ENCODE results near the gene CACNG8.

Gene CACNG8

GRCh38 chr19:53989600-53990533, 27.1 kb downstream of the CACNG8 start:
- no peak overlapping the region for H3K23ac ChIP-seq (ENCODE audit: low read length in 2 of 2)
- no peak overlapping the region for H4K8ac ChIP-seq (ENCODE audit: low read length)
- no peak overlapping the region for H2AFZ ChIP-seq (ENCODE audit: low read depth, low read length)
- no peak overlapping the region for H2AK5ac ChIP-seq (ENCODE audit: low read length, severe bottlenecking)
- no peak overlapping the region for H2BK15ac ChIP-seq (ENCODE audit: low read depth, poor library complexity, severe bottlenecking)
- no peak overlapping the region for H2BK120ac ChIP-seq (ENCODE audit: low read depth, low read length)
- H3K4me1 ChIP-seq (ENCODE audit: control insufficient read depth, insufficient read depth, low read depth, low read length) = peaks cover 6% of the 10 kb centered on the region
- no peak overlapping the region for H2BK12ac ChIP-seq (ENCODE audit: low read length in 2 of 2)
- H2BK5ac ChIP-seq (ENCODE audit: low read depth, low read length, poor library complexity, severe bottlenecking) = no peak overlapping the region
- H3K4me2 ChIP-seq (ENCODE audit: low read length, poor library complexity, severe bottlenecking) = no peak overlapping the region
- H4K91ac ChIP-seq (ENCODE audit: low read length) = no peak overlapping the region
- H3K27ac ChIP-seq (ENCODE audit: low read length, poor library complexity, severe bottlenecking) = no peak overlapping the region
- no peak overlapping the region for H3K4me3 ChIP-seq (ENCODE audit: insufficient read depth in 1 of 2, low read depth in 1 of 2, low read length in 2 of 2)
- no peaks in the 10 kb centered on the region for H3K36me3 ChIP-seq (ENCODE audit: control insufficient read depth in 1 of 2, insufficient read depth in 2 of 2, low read depth in 1 of 2, low read length in 2 of 2)
- H3K14ac ChIP-seq (ENCODE audit: low read length in 2 of 2) = no peak overlapping the region
- H3K9ac ChIP-seq (ENCODE audit: low read length) = no peak overlapping the region
- H3K18ac ChIP-seq (ENCODE audit: low read depth in 1 of 2, low read length in 2 of 2) = no peak overlapping the region
- H3K9me3 ChIP-seq (ENCODE audit: control insufficient read depth, low read length) = no peaks in the 10 kb centered on the region
- no peaks in the 10 kb centered on the region for H3K79me1 ChIP-seq (replicated peaks; ENCODE audit: low read length, poor library complexity, severe bottlenecking)
- WGBS = 80% methylated on average over 22 of the region's 22 CpGs
- peaks cover 24 to 69% of the 10 kb centered on the region in 2 experiments for H3K27me3 ChIP-seq (ENCODE audit: control insufficient read depth in 1 of 2, insufficient read depth in 1 of 2, low read length in 2 of 2)
- no peak overlapping the region for H3K4ac ChIP-seq (ENCODE audit: low read depth in 1 of 2, low read length in 2 of 2)
- no peak for DNase-seq

DNA sequence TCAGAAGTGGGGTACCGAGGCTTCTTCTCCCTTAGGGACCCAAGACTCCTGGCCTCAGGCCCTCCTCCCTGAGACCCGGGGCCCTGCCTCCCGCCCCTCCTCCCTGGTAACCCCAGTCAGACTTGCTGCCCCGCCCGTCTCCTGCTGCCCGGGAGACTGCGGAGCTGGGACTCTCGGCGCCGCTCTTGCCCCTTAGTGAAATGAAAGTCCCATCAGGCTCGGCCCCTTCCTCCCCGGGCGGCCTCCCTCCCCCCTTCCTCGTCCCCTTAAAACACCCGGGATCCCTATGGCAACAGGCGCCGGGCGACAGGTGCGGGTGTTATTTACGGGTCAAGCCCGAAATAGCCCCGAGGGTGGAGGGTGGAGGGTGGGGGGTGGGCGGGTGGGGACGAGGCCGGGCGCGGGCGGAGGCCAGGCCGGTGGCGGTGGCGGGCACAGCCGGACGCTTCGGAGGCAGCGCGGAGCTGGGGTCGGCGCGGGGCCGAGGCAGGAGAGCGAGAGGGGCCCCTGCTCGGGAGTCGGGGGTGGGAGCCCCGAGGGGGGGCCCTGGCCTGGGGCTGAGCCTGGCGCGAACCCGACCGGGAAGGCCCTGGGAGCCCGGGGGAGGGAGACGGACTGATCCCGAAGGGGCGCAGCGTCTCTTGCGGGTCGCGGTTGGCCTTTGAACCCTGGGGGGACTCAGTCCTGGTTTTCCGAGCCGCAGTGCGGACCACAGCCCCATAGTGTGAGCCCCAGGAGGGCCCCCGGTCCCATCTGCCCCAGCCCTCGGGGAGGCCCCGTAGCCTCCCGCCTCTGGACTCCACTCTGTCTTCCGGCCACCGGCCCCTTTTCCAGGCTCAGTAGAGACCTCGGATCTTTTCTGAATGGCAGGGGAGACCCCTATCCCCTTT, 28.7 kb downstream of the CACNG8 start, which contains the start of gene CACNG6:
Gene CACNG6, plus strand, starts transcription at position 414 of the 890 bp plus-strand sequence. CDS start 1,241 bp downstream, outside the sequence.
- peaks cover 6% of the 10 kb centered on the region for H3K4me1 ChIP-seq (ENCODE audit: control insufficient read depth, insufficient read depth, low read depth, low read length)
- peak; percentile 8 for DNase-seq
- peak within 1 kb of the TSS; percentile 57 for H3K4me2 ChIP-seq (ENCODE audit: low read length, poor library complexity, severe bottlenecking)
- no peak within 1 kb of the TSS for H2BK15ac ChIP-seq (ENCODE audit: low read depth, poor library complexity, severe bottlenecking)
- no peak within 1 kb of the TSS for H2BK12ac ChIP-seq (ENCODE audit: low read length in 2 of 2)
- no peak within 1 kb of the TSS for H3K4me3 ChIP-seq (ENCODE audit: insufficient read depth in 1 of 2, low read depth in 1 of 2, low read length in 2 of 2)
- H2BK5ac ChIP-seq (ENCODE audit: low read depth, low read length, poor library complexity, severe bottlenecking) = no peak within 1 kb of the TSS
- H2BK120ac ChIP-seq (ENCODE audit: low read depth, low read length) = no peak within 1 kb of the TSS
- H3K27ac ChIP-seq (ENCODE audit: low read length, poor library complexity, severe bottlenecking) = no peak within 1 kb of the TSS
- no peaks in the 10 kb centered on the region for H3K9me3 ChIP-seq (ENCODE audit: control insufficient read depth, low read length)
- H3K9ac ChIP-seq (ENCODE audit: low read length) = no peak within 1 kb of the TSS
- H2AK5ac ChIP-seq (ENCODE audit: low read length, severe bottlenecking) = no peak within 1 kb of the TSS
- H3K36me3 ChIP-seq (ENCODE audit: control insufficient read depth in 1 of 2, insufficient read depth in 2 of 2, low read depth in 1 of 2, low read length in 2 of 2) = no peaks in the 10 kb centered on the region
- no peaks in the 10 kb centered on the region for H3K79me1 ChIP-seq (replicated peaks; ENCODE audit: low read length, poor library complexity, severe bottlenecking)
- no peak within 1 kb of the TSS for H3K14ac ChIP-seq (ENCODE audit: low read length in 2 of 2)
- H3K4ac ChIP-seq (ENCODE audit: low read depth in 1 of 2, low read length in 2 of 2) = no peak within 1 kb of the TSS
- H3K23ac ChIP-seq (ENCODE audit: low read length in 2 of 2) = no peak within 1 kb of the TSS
- no peak within 1 kb of the TSS for H4K91ac ChIP-seq (ENCODE audit: low read length)
- 19% methylated on average over 34 of the region's 66 CpGs for WGBS
- no peak within 1 kb of the TSS for H2AFZ ChIP-seq (ENCODE audit: low read depth, low read length)
- H3K27me3 ChIP-seq (ENCODE audit: control insufficient read depth in 1 of 2, insufficient read depth in 1 of 2, low read length in 2 of 2) = peaks cover 19 to 69% of the 10 kb centered on the region in 2 experiments
- peak within 1 kb of the TSS; percentile 49 for H4K8ac ChIP-seq (ENCODE audit: low read length)
- no peak within 1 kb of the TSS for H3K18ac ChIP-seq (ENCODE audit: low read depth in 1 of 2, low read length in 2 of 2)

DNA sequence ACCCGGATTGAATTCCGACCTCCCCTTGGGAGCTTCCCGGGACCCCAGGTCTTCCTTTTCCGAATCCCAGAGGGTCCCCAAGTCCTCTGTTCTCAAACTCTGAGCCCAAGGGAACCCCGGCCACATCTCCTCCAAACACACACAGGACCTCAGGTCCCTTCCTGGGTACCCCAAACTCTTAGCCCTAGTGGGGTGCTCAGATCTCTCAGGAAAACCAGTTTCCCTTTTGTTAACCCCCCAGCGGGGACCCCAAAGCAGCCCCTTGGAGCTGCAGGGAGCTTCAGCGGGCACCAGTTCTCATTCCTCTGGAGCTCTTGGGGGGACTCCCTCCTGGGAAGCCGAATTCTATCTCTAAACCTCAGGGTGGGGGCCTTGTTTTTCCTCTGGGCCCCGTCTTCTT, 29.5 kb downstream of the CACNG8 start:
- Histone ChIP-seq H3K4me1 (ENCODE audit: control insufficient read depth, insufficient read depth, low read depth, low read length) (peaks cover 6% of the 10 kb centered on the region), H3K4ac (ENCODE audit: low read depth in 1 of 2, low read length in 2 of 2) (no peak overlapping the region), H3K4me3 (ENCODE audit: insufficient read depth in 1 of 2, low read depth in 1 of 2, low read length in 2 of 2) (no peak overlapping the region), H3K36me3 (ENCODE audit: control insufficient read depth in 1 of 2, insufficient read depth in 2 of 2, low read depth in 1 of 2, low read length in 2 of 2) (no peaks in the 10 kb centered on the region), H3K27ac (ENCODE audit: low read length, poor library complexity, severe bottlenecking) (no peak overlapping the region), H2AK5ac (ENCODE audit: low read length, severe bottlenecking) (no peak overlapping the region), H4K8ac (ENCODE audit: low read length) (no peak overlapping the region), H2BK15ac (ENCODE audit: low read depth, poor library complexity, severe bottlenecking) (no peak overlapping the region), H3K23ac (ENCODE audit: low read length in 2 of 2) (no peak overlapping the region), H3K9me3 (ENCODE audit: control insufficient read depth, low read length) (no peaks in the 10 kb centered on the region), H3K9ac (ENCODE audit: low read length) (no peak overlapping the region), H3K18ac (ENCODE audit: low read depth in 1 of 2, low read length in 2 of 2) (no peak overlapping the region), H4K91ac (ENCODE audit: low read length) (no peak overlapping the region), H3K79me1 (replicated peaks; ENCODE audit: low read length, poor library complexity, severe bottlenecking) (no peaks in the 10 kb centered on the region), H2BK120ac (ENCODE audit: low read depth, low read length) (no peak overlapping the region), H2AFZ (ENCODE audit: low read depth, low read length) (no peak overlapping the region), H3K4me2 (ENCODE audit: low read length, poor library complexity, severe bottlenecking) (no peak overlapping the region), H3K27me3 (ENCODE audit: control insufficient read depth in 1 of 2, insufficient read depth in 1 of 2, low read length in 2 of 2) (peaks cover 18 to 70% of the 10 kb centered on the region in 2 experiments), H3K14ac (ENCODE audit: low read length in 2 of 2) (no peak overlapping the region), H2BK5ac (ENCODE audit: low read depth, low read length, poor library complexity, severe bottlenecking) (no peak overlapping the region), H2BK12ac (ENCODE audit: low read length in 2 of 2) (no peak overlapping the region)
- no peak for DNase-seq
- 83% methylated on average over 9 of the region's 9 CpGs for WGBS

DNA sequence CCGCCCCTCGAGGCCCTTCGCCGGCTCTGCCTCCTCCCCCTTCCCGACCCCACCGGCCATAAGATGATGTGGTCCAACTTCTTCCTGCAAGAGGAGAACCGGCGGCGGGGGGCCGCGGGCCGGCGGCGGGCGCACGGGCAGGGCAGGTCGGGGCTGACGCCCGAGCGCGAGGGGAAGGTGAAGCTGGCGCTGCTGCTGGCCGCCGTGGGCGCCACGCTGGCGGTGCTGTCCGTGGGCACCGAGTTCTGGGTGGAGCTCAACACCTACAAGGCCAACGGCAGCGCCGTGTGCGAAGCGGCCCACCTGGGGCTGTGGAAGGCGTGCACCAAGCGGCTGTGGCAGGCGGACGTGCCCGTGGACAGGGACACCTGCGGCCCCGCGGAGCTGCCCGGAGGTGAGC, 30.1 kb downstream of the CACNG8 start:
- Histone ChIP-seq H3K36me3 (ENCODE audit: control insufficient read depth in 1 of 2, insufficient read depth in 2 of 2, low read depth in 1 of 2, low read length in 2 of 2) (no peaks in the 10 kb centered on the region), H4K8ac (ENCODE audit: low read length) (no peak overlapping the region), H4K91ac (ENCODE audit: low read length) (no peak overlapping the region), H3K4ac (ENCODE audit: low read depth in 1 of 2, low read length in 2 of 2) (no peak overlapping the region), H3K4me2 (ENCODE audit: low read length, poor library complexity, severe bottlenecking) (no peak overlapping the region), H3K23ac (ENCODE audit: low read length in 2 of 2) (no peak overlapping the region), H3K4me3 (ENCODE audit: insufficient read depth in 1 of 2, low read depth in 1 of 2, low read length in 2 of 2) (no peak overlapping the region), H3K18ac (ENCODE audit: low read depth in 1 of 2, low read length in 2 of 2) (no peak overlapping the region), H2BK15ac (ENCODE audit: low read depth, poor library complexity, severe bottlenecking) (no peak overlapping the region), H3K79me1 (replicated peaks; ENCODE audit: low read length, poor library complexity, severe bottlenecking) (no peaks in the 10 kb centered on the region), H3K4me1 (ENCODE audit: control insufficient read depth, insufficient read depth, low read depth, low read length) (peaks cover 6% of the 10 kb centered on the region), H2BK120ac (ENCODE audit: low read depth, low read length) (no peak overlapping the region), H3K14ac (ENCODE audit: low read length in 2 of 2) (no peak overlapping the region), H3K27me3 (ENCODE audit: control insufficient read depth in 1 of 2, insufficient read depth in 1 of 2, low read length in 2 of 2) (peaks cover 14 to 70% of the 10 kb centered on the region in 2 experiments), H2BK12ac (ENCODE audit: low read length in 2 of 2) (no peak overlapping the region), H3K27ac (ENCODE audit: low read length, poor library complexity, severe bottlenecking) (no peak overlapping the region), H3K9me3 (ENCODE audit: control insufficient read depth, low read length) (no peaks in the 10 kb centered on the region), H2AK5ac (ENCODE audit: low read length, severe bottlenecking) (no peak overlapping the region), H2AFZ (ENCODE audit: low read depth, low read length) (no peak overlapping the region), H2BK5ac (ENCODE audit: low read depth, low read length, poor library complexity, severe bottlenecking) (no peak overlapping the region), H3K9ac (ENCODE audit: low read length) (no peak overlapping the region)
- WGBS = 91% methylated on average over 35 of the region's 43 CpGs
- DNase-seq = no peak
